H1 (cell line): ENCODE results near the gene NPAT.

Source experiments
- BRCA1 ChIP-seq: IDR thresholded peaks from 2 replicates; pipeline ENCODE4 v1.6.1; 2012; ENCODE audit warnings: low read depth, low read length, improper control_type of control experiment
- CHD7 ChIP-seq: fragments of 300-600 bp; sonication (generic); IDR thresholded peaks from 2 replicates; pipeline ENCODE4 v1.7.1; 2012; ENCODE audit warnings: low read length, moderate library complexity, mild to moderate bottlenecking, inconsistent platforms; ENCODE audit not compliant: insufficient replicate concordance
- CTCF ChIP-seq, 3 experiments: IDR thresholded peaks; 1 replicate in 2 of 3; 2 replicates in 1 of 3; pipeline versions ENCODE4 v1.5.1 to v1.6.1; 2011; ENCODE audit warnings: low read length in 3 of 3, mild to moderate bottlenecking in 3 of 3, inconsistent platforms in 2 of 3, low read depth in 1 of 3, moderate library complexity in 1 of 3; ENCODE audit not compliant: insufficient read depth in 1 of 3; ENCODE audit errors: control extremely low read depth in 1 of 3
- EGR1 ChIP-seq: IDR thresholded peaks from 2 replicates; pipeline ENCODE4 v1.6.1; 2011; ENCODE audit warnings: low read depth, low read length, borderline replicate concordance
- EP300 ChIP-seq, 2 experiments: IDR thresholded peaks; 1 replicate in 1 of 2; 2 replicates in 1 of 2; pipeline ENCODE4 v1.6.1; 2011 to 2012; ENCODE audit warnings: low read depth in 2 of 2, low read length in 2 of 2, mild to moderate bottlenecking in 2 of 2, borderline replicate concordance in 1 of 2, inconsistent platforms in 1 of 2, moderate library complexity in 1 of 2
- EZH2 ChIP-seq: fragments of 200-600 bp; sonication (generic); IDR thresholded peaks from 2 replicates; pipeline ENCODE4 v1.7.1; 2012; ENCODE audit warnings: low read depth, mild to moderate bottlenecking, moderate library complexity, low read length, inconsistent platforms; ENCODE audit not compliant: severe bottlenecking
- HDAC2 ChIP-seq, 2 experiments: fragments of 300-600 bp in 1 of 2; sonication (generic) in 1 of 2; IDR thresholded peaks; 2 replicates each; pipeline ENCODE4 v1.6.1; 2011 to 2012; ENCODE audit warnings: low read depth in 2 of 2, low read length in 2 of 2, mild to moderate bottlenecking in 2 of 2, moderate library complexity in 2 of 2, borderline replicate concordance in 1 of 2, inconsistent platforms in 1 of 2
- HDAC6 ChIP-seq: IDR thresholded peaks from one replicate; pipeline ENCODE4 v1.7.1; 2012; ENCODE audit warnings: low read depth, mild to moderate bottlenecking, inconsistent platforms, low read length, moderate library complexity
- JUND ChIP-seq: IDR thresholded peaks from 2 replicates; pipeline ENCODE4 v1.6.1; 2011; ENCODE audit warnings: mild to moderate bottlenecking, improper control_type of control experiment, low read length
- POLR2A ChIP-seq, 2 experiments: IDR thresholded peaks; 1 replicate in 1 of 2; 2 replicates in 1 of 2; pipeline ENCODE4 v1.6.1; 2011; ENCODE audit warnings: low read depth in 2 of 2, low read length in 2 of 2, mild to moderate bottlenecking in 2 of 2; ENCODE audit errors: control extremely low read depth in 1 of 2
- POLR2AphosphoS5 ChIP-seq: IDR thresholded peaks from 2 replicates; pipeline ENCODE4 v1.6.1; 2011; ENCODE audit warnings: low read depth, low read length
- SUZ12 ChIP-seq: fragments of 200-600 bp; sonication (generic); IDR thresholded peaks from 2 replicates; pipeline ENCODE4 v1.6.1; 2012; ENCODE audit warnings: mild to moderate bottlenecking, inconsistent platforms, low read length, moderate library complexity, mixed read lengths
- TAF1 ChIP-seq: IDR thresholded peaks from 2 replicates; pipeline ENCODE4 v1.6.1; 2011; ENCODE audit warnings: mild to moderate bottlenecking, low read depth, low read length

DNA sequence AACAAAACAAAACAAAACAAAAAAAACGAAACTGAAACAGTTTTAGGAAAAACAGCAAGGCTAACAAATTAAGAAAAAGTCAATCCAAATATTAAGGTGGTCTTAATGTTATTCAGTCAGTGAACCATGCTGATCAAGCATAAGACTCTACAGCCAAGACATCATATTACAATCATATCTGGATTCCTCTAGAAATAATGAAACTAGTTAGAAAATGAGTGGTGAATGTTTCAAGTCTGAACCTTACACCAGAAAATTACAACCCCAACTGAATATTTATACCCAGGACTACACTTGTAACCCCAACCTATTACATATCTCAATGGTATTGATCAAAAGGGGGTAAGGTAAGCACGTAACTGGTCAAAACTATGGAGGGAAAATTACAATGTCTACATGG, 52.3 kb downstream of the NPAT start:
- TF ChIP-seq CTCF (IDR thresholded peaks at IDR 0.05; ENCODE audit: control extremely low read depth in 1 of 3, insufficient read depth in 1 of 3, low read depth in 1 of 3, low read length in 3 of 3) (no peak), POLR2AphosphoS5 (no peak), POLR2A (IDR thresholded peaks at IDR 0.05; ENCODE audit: control extremely low read depth in 1 of 2, low read depth in 2 of 2, low read length in 2 of 2) (no peak), EZH2 (no peak), EP300 (IDR thresholded peaks at IDR 0.05; ENCODE audit: borderline replicate concordance in 1 of 2, low read depth in 2 of 2, low read length in 2 of 2) (no peak), HDAC6 (no peak), JUND (no peak), TAF1 (no peak), CHD7 (no peak), EGR1 (no peak), HDAC2 (IDR thresholded peaks at IDR 0.05; ENCODE audit: borderline replicate concordance in 1 of 2, low read depth in 2 of 2, low read length in 2 of 2) (no peak), SUZ12 (no peak), BRCA1 (no peak)
